H1 (cell line): ENCODE data around the gene PRKCA. TPM values are rescaled to one million over a fixed set of nuclear protein-coding genes. Genes with fewer than 3 reads are reported as not detected.

Experiments
- CTCF ChIA-PET: fragments of 300-600 bp; sonication (Branson Sonifier 250); formaldehyde crosslinking; loops from one replicate; lab custom pipeline; 2021; ENCODE audit not compliant: partially characterized antibody; lab: Charles Lee
- POLR2A ChIA-PET: fragments of 300-600 bp; sonication (Branson Sonifier 250); formaldehyde crosslinking; loops from one replicate; lab custom pipeline; 2021; ENCODE audit warnings: inconsistent platforms; ENCODE audit not compliant: partially characterized antibody; lab: Charles Lee
- DNase-seq, 2 experiments: peaks; one replicate each; pipeline versions ENCODE4 v3.0.0 to v3.0.0-alpha.2; 2010 to 2022; ENCODE audit warnings: low spot score in 2 of 2, low read depth in 1 of 2, mixed read lengths in 1 of 2
- FAIRE-seq: peaks from 2 replicates; lab custom pipeline; 2011; peaks lifted over from hg19 to GRCh38; lab: Jason Lieb, UNC
- H2AFZ ChIP-seq: 2 replicates; pipeline ENCODE4 v1.8.1; 2012; ENCODE audit warnings: low read length, inconsistent platforms
- H2AK5ac ChIP-seq: 2 replicates; pipeline ENCODE4 v1.6.1; 2013; ENCODE audit warnings: low read depth, low read length
- H2BK120ac ChIP-seq: replicated peaks from 2 replicates; pipeline ENCODE3; 2013; ENCODE audit warnings: low read depth, low read length, inconsistent platforms
- H2BK12ac ChIP-seq: 2 replicates; pipeline ENCODE4 v1.6.1; 2013; ENCODE audit warnings: low read depth, low read length
- H2BK15ac ChIP-seq: 2 replicates; pipeline ENCODE4 v1.6.1; 2013; ENCODE audit warnings: low read length
- H2BK20ac ChIP-seq: 2 replicates; pipeline ENCODE4 v1.6.1; 2013; ENCODE audit warnings: low read length
- H2BK5ac ChIP-seq: 2 replicates; pipeline ENCODE4 v1.6.1; 2013; ENCODE audit warnings: low read depth, low read length
- H3K14ac ChIP-seq: 2 replicates; pipeline ENCODE4 v1.6.1; 2013; ENCODE audit warnings: inconsistent platforms; ENCODE audit not compliant: insufficient read length
- H3K18ac ChIP-seq: 2 replicates; pipeline ENCODE4 v1.6.1; 2013; ENCODE audit warnings: low read length; ENCODE audit errors: extremely low read depth
- H3K23ac ChIP-seq: 2 replicates; pipeline ENCODE4 v1.6.1; 2013; ENCODE audit warnings: inconsistent platforms; ENCODE audit not compliant: insufficient read length
- H3K23me2 ChIP-seq: 2 replicates; pipeline ENCODE4 v1.6.1; 2013; ENCODE audit warnings: low read depth, low read length
- H3K27ac ChIP-seq: 2 replicates; pipeline ENCODE4 v1.6.1; 2011; ENCODE audit warnings: low read depth, low read length, inconsistent platforms
- H3K27me3 ChIP-seq, 4 experiments: replicated peaks in 1 of 4; 1 replicate in 1 of 4; 2 replicates in 3 of 4; pipeline versions ENCODE4 v1.6.1 to v1.8.1; 2011 to 2013; ENCODE audit warnings: low read length in 3 of 4, mild to moderate bottlenecking in 3 of 4, inconsistent platforms in 2 of 4, mixed read lengths in 2 of 4, moderate library complexity in 1 of 4; ENCODE audit not compliant: control insufficient read depth in 3 of 4, insufficient read depth in 3 of 4; ENCODE audit errors: extremely low read depth in 1 of 4
- H3K36me3 ChIP-seq, 4 experiments: 2 replicates each; pipeline versions ENCODE4 v1.6.1 to v1.8.1; 2011 to 2013; ENCODE audit warnings: mild to moderate bottlenecking in 4 of 4, low read length in 3 of 4, moderate library complexity in 2 of 4, control low read depth in 1 of 4, inconsistent platforms in 1 of 4; ENCODE audit not compliant: insufficient read depth in 4 of 4, control insufficient read depth in 2 of 4
- H3K4ac ChIP-seq: replicated peaks from 2 replicates; pipeline ENCODE3; 2013; ENCODE audit warnings: low read length, low read depth, mixed read lengths, inconsistent platforms; ENCODE audit not compliant: insufficient read length
- H3K4me1 ChIP-seq, 4 experiments: replicated peaks in 1 of 4; 1 replicate in 1 of 4; 2 replicates in 3 of 4; pipeline versions ENCODE4 v1.6.1 to v1.8.1; 2011 to 2013; ENCODE audit warnings: low read length in 3 of 4, inconsistent platforms in 2 of 4, mixed read lengths in 1 of 4; ENCODE audit not compliant: insufficient read depth in 4 of 4, control insufficient read depth in 3 of 4
- H3K4me2 ChIP-seq, 2 experiments: 2 replicates each; pipeline versions ENCODE4 v1.6.1 to v1.8.1; 2011 to 2013; ENCODE audit warnings: low read depth in 2 of 2, low read length in 2 of 2, control low read depth in 1 of 2, inconsistent platforms in 1 of 2, mild to moderate bottlenecking in 1 of 2; ENCODE audit not compliant: insufficient read depth in 1 of 2
- H3K4me3 ChIP-seq, 4 experiments: fragments of 200-600, 300-600 bp in 1 of 4; sonication (generic), shearing (Covaris generic), sonication (Bioruptor Twin) in 1 of 4; 2 replicates each; pipeline versions ENCODE4 v1.5.1 to v1.8.1; 2011 to 2016; ENCODE audit warnings: low read length in 4 of 4, low read depth in 3 of 4, control low read depth in 2 of 4, inconsistent platforms in 2 of 4, mild to moderate bottlenecking in 2 of 4, mixed read lengths in 1 of 4, moderate library complexity in 1 of 4; ENCODE audit not compliant: insufficient read depth in 2 of 4; ENCODE audit errors: extremely low read depth in 1 of 4
- H3K56ac ChIP-seq: replicated peaks from 2 replicates; pipeline ENCODE3; 2013; ENCODE audit warnings: low read depth, mild to moderate bottlenecking, mixed read lengths, low read length, inconsistent platforms; ENCODE audit not compliant: insufficient read length
- H3K79me1 ChIP-seq: 2 replicates; pipeline ENCODE4 v1.6.1; 2013; ENCODE audit warnings: low read depth, low read length, control low read depth
- H3K79me2 ChIP-seq, 2 experiments: 2 replicates each; pipeline versions ENCODE4 v1.6.1 to v1.8.1; 2012 to 2013; ENCODE audit warnings: low read length in 2 of 2, mild to moderate bottlenecking in 2 of 2, inconsistent platforms in 1 of 2; ENCODE audit not compliant: insufficient read depth in 2 of 2, control insufficient read depth in 1 of 2
- H3K9ac ChIP-seq, 4 experiments: replicated peaks in 1 of 4; 1 replicate in 1 of 4; 2 replicates in 3 of 4; pipeline versions ENCODE4 v1.6.1 to v1.8.1; 2011 to 2013; ENCODE audit warnings: low read depth in 3 of 4, low read length in 3 of 4, control low read depth in 2 of 4, mild to moderate bottlenecking in 2 of 4, moderate library complexity in 2 of 4, inconsistent platforms in 1 of 4; ENCODE audit errors: extremely low read depth in 1 of 4
- H3K9me3 ChIP-seq, 2 experiments: 2 replicates each; pipeline versions ENCODE4 v1.6.1 to v1.8.1; 2012 to 2013; ENCODE audit warnings: mild to moderate bottlenecking in 2 of 2, moderate library complexity in 2 of 2, control low read depth in 1 of 2, inconsistent platforms in 1 of 2, low read depth in 1 of 2, low read length in 1 of 2, mixed read lengths in 1 of 2; ENCODE audit not compliant: insufficient read depth in 2 of 2
- H4K20me1 ChIP-seq, 2 experiments: replicated peaks in 1 of 2; 2 replicates each; pipeline versions ENCODE3 to v1.8.1; 2011 to 2013; ENCODE audit warnings: inconsistent platforms in 2 of 2, low read length in 2 of 2, mild to moderate bottlenecking in 1 of 2; ENCODE audit not compliant: insufficient read depth in 2 of 2, control insufficient read depth in 1 of 2
- H4K5ac ChIP-seq: 2 replicates; pipeline ENCODE4 v1.6.1; 2013; ENCODE audit warnings: low read length, low read depth, mixed read lengths, inconsistent platforms; ENCODE audit not compliant: insufficient read length
- H4K8ac ChIP-seq: 2 replicates; pipeline ENCODE4 v1.8.0; 2013; ENCODE audit warnings: mild to moderate bottlenecking, moderate library complexity, low read length, inconsistent platforms; ENCODE audit not compliant: insufficient read depth; ENCODE audit errors: extremely low read depth
- H4K91ac ChIP-seq: replicated peaks from 2 replicates; pipeline ENCODE3; 2013; ENCODE audit warnings: low read length, mixed read lengths, inconsistent platforms; ENCODE audit not compliant: insufficient read length
- JUN ChIP-seq: IDR thresholded peaks from 2 replicates; pipeline ENCODE4 v1.6.1; 2011; ENCODE audit warnings: low read depth, mild to moderate bottlenecking, improper control_type of control experiment, low read length
- KDM4A ChIP-seq: IDR thresholded peaks from one replicate; pipeline ENCODE4 v1.7.1; 2012; ENCODE audit warnings: low read depth, mild to moderate bottlenecking, moderate library complexity, low read length, inconsistent platforms; ENCODE audit not compliant: severe bottlenecking
- NRF1 ChIP-seq: IDR thresholded peaks from 2 replicates; pipeline ENCODE4 v1.6.1; 2011; ENCODE audit warnings: mild to moderate bottlenecking, low read depth, low read length, improper control_type of control experiment
- RAD21 ChIP-seq, 2 experiments: IDR thresholded peaks in 1 of 2; conservative IDR thresholded peaks in 1 of 2; 2 replicates each; pipeline ENCODE4 v1.6.1; 2011; ENCODE audit warnings: low read depth in 2 of 2, low read length in 2 of 2, improper control_type of control experiment in 1 of 2, inconsistent platforms in 1 of 2, mild to moderate bottlenecking in 1 of 2, moderate library complexity in 1 of 2
- RXRA ChIP-seq: IDR thresholded peaks from 2 replicates; pipeline ENCODE4 v1.6.1; 2011; ENCODE audit warnings: low read depth, mild to moderate bottlenecking, low read length, moderate library complexity; ENCODE audit not compliant: insufficient read depth
- SIX5 ChIP-seq: IDR thresholded peaks from 2 replicates; pipeline ENCODE4 v1.6.1; 2011; ENCODE audit warnings: mild to moderate bottlenecking, low read depth, low read length
- SP2 ChIP-seq: IDR thresholded peaks from 2 replicates; pipeline ENCODE4 v1.6.1; 2012; ENCODE audit warnings: mild to moderate bottlenecking, low read length, inconsistent platforms
- SRF ChIP-seq: IDR thresholded peaks from 2 replicates; pipeline ENCODE4 v1.6.1; 2011; ENCODE audit warnings: mild to moderate bottlenecking, low read depth, low read length, moderate library complexity
- TAF1 ChIP-seq: IDR thresholded peaks from 2 replicates; pipeline ENCODE4 v1.6.1; 2011; ENCODE audit warnings: mild to moderate bottlenecking, low read depth, low read length
- TAF7 ChIP-seq: optimal IDR thresholded peaks from 2 replicates; pipeline ENCODE3; 2011; ENCODE audit warnings: low read depth, mild to moderate bottlenecking, inconsistent platforms, low read length, moderate library complexity, borderline replicate concordance
- TEAD4 ChIP-seq: IDR thresholded peaks from 2 replicates; pipeline ENCODE4 v1.6.1; 2012; ENCODE audit warnings: low read depth, low read length, inconsistent platforms, mixed read lengths
- WGBS, 2 experiments: shearing (Covaris generic) in 1 of 2; methylation state at CpG; one replicate each; pipeline versions ENCODE4 v1.1.6 to v1.1.7; 2013 to 2015; ENCODE audit warnings: low lambda C conversion rate in 2 of 2, mixed read lengths in 2 of 2, inconsistent platforms in 1 of 2, low coverage in 1 of 2, missing lambda C conversion rate in 1 of 2; ENCODE audit not compliant: insufficient replicate concordance in 2 of 2, insufficient coverage in 1 of 2, insufficient read length in 1 of 2; ENCODE audit errors: extremely low coverage in 1 of 2, missing lambda C conversion rate in 1 of 2; 5-methylcytosine and 5-hydroxymethylcytosine counted together
- polyA plus RNA-seq, 7 experiments: library from polyadenylated mRNA; depleted of rRNA in 3 of 7; stranded (reverse) in 5 of 7; unstranded in 2 of 7; fragments of >200 nt in 5 of 7; fragments of 200-250 nt in 2 of 7; gene quantifications; 1 replicate in 5 of 7; 2 replicates in 1 of 7; 4 replicates in 1 of 7; pipeline versions ENCODE4 v1.2.1 to v1.2.3, GENCODE V29; 2011 to 2013; ENCODE audit warnings: missing spikeins in 2 of 7, mixed read lengths in 2 of 7
- total RNA-seq: library from RNA; stranded (reverse); fragmentation: NEBNext Ultra II Directional; extraction: Animal tissue kit (Norgen Biotek cat#: 25700); gene quantifications from 2 replicates; pipeline ENCODE4 v1.2.1, GENCODE V29; 2021
- TF ChIP-seq, protein P1 (sequence below), 3 experiments: IDR thresholded peaks; 1 replicate in 2 of 3; 2 replicates in 1 of 3; pipeline versions ENCODE4 v1.5.1 to v1.6.1; 2011; ENCODE audit warnings: low read length in 3 of 3, mild to moderate bottlenecking in 3 of 3, inconsistent platforms in 2 of 3, low read depth in 1 of 3, moderate library complexity in 1 of 3; ENCODE audit not compliant: insufficient read depth in 1 of 3; ENCODE audit errors: control extremely low read depth in 1 of 3

The PRKCA gene
- total and polyA plus RNA-seq, 2 of the 8 experiments (the other 6 are each of a cell fraction or from before 2014, with no cell fraction given): 5.8 to 17.8 TPM

- no peaks in the 10 kb centered on the region for H3K9me3 ChIP-seq
- H3K9ac ChIP-seq: no peak overlapping the region
- no peak overlapping the region for H4K8ac ChIP-seq
- no peak overlapping the region for H3K4ac ChIP-seq
- H4K91ac ChIP-seq: no peak overlapping the region
- no peak overlapping the region for H3K27ac ChIP-seq
- peaks cover 3% of the 10 kb centered on the region; the same call in 1 of the 2 replicates for H3K23me2 ChIP-seq
- H2BK5ac ChIP-seq: no peak overlapping the region
- peaks cover 0 to 7% of the 10 kb centered on the region in 2 experiments; a peak in 1 of 4 replicates for H3K79me2 ChIP-seq
- H4K20me1 ChIP-seq: no peaks in the 10 kb centered on the region
- DNase-seq (no peak), FAIRE-seq (no peak)
- peaks cover 0 to 4% (median 1%) of the 10 kb centered on the region in 4 experiments; a peak in 3 of 7 replicates for H3K4me1 ChIP-seq
- WGBS, 2 experiments: 100% methylated on average over 2 of the region's 2 CpGs; no CpG with 5 or more reads in 1 of the 2 experiments
- POLR2A ChIA-PET: interaction anchor here (0.6 kb wide), 1 partner anchor 65 kb away, joined by 3 read pairs; no protein-coding TSS in a partner anchor
- H4K5ac ChIP-seq: no peak overlapping the region
- H3K14ac ChIP-seq: no peak overlapping the region
- no peaks in the 10 kb centered on the region for H3K79me1 ChIP-seq
- no peak overlapping the region for H2BK120ac ChIP-seq
- no peaks in the 10 kb centered on the region for H3K36me3 ChIP-seq
- H3K56ac ChIP-seq: no peak overlapping the region
- H2AFZ ChIP-seq: no peak overlapping the region
- H3K27me3 ChIP-seq: no peaks in the 10 kb centered on the region
- no peak overlapping the region for H2BK15ac ChIP-seq
- H3K4me3 ChIP-seq: no peak overlapping the region
- no peak overlapping the region for H3K4me2 ChIP-seq
- CTCF ChIA-PET: no interaction called here
- no peak overlapping the region for H2BK12ac ChIP-seq
- H3K23ac ChIP-seq: no peak overlapping the region
- no peak overlapping the region for H2AK5ac ChIP-seq
- H3K18ac ChIP-seq: no peak overlapping the region
- no peak overlapping the region for H2BK20ac ChIP-seq
- TF ChIP-seq SIX5 (no peak), KDM4A (no peak), RAD21 (IDR thresholded peaks at IDR 0.05 in 1 of 2, conservative IDR thresholded peaks at IDR 0.05 in 1 of 2; ENCODE audit: low read depth in 2 of 2, low read length in 2 of 2) (no peak), JUN (no peak), TAF7 (no peak), TAF1 (no peak), SP2 (no peak), SRF (no peak), RXRA (no peak), TEAD4 (no peak), NRF1 (no peak)
- TF ChIP-seq, protein P1, sequence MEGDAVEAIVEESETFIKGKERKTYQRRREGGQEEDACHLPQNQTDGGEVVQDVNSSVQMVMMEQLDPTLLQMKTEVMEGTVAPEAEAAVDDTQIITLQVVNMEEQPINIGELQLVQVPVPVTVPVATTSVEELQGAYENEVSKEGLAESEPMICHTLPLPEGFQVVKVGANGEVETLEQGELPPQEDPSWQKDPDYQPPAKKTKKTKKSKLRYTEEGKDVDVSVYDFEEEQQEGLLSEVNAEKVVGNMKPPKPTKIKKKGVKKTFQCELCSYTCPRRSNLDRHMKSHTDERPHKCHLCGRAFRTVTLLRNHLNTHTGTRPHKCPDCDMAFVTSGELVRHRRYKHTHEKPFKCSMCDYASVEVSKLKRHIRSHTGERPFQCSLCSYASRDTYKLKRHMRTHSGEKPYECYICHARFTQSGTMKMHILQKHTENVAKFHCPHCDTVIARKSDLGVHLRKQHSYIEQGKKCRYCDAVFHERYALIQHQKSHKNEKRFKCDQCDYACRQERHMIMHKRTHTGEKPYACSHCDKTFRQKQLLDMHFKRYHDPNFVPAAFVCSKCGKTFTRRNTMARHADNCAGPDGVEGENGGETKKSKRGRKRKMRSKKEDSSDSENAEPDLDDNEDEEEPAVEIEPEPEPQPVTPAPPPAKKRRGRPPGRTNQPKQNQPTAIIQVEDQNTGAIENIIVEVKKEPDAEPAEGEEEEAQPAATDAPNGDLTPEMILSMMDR (IDR thresholded peaks at IDR 0.05; ENCODE audit: control extremely low read depth in 1 of 3, insufficient read depth in 1 of 3, low read depth in 1 of 3, low read length in 3 of 3): no peak
These were observed 119.8 kb downstream of the PRKCA start for GRCh38 chr17:66422186-66422585.
